GM08714 (cell line): ENCODE results near the gene HOXB5.
A peak's percentile ranks its signal among the peaks of the same experiment; 100 is the strongest.

Experiments
- H3K4me3 ChIP-seq: fragments of 200-500 bp; sonication (Bioruptor generic); 2 replicates; pipeline ENCODE4 v1.5.1; 2014; ENCODE audit warnings: mild to moderate bottlenecking, low read length, inconsistent platforms
- ZNF274 ChIP-seq: IDR thresholded peaks from 2 replicates; pipeline ENCODE4 v1.6.1; 2012; ENCODE audit warnings: mild to moderate bottlenecking, low read depth, low read length

Gene HOXB5

GRCh38 chr17:48596735-48597527 lies 3.4 kb upstream of the HOXB5 start:
- TF ChIP-seq ZNF274 = no peak
- peak overlapping the region; percentile 56; the same call in 1 of the 2 replicates for H3K4me3 ChIP-seq

- TF ChIP-seq ZNF274 = no peak
- H3K4me3 ChIP-seq = no peak overlapping the region; the same call in 1 of the 2 replicates
These were observed 2.6 kb upstream of the HOXB5 start for GRCh38 chr17:48596000-48596734.

- H3K4me3 ChIP-seq = no peak overlapping the region
- TF ChIP-seq ZNF274 = no peak
These were observed 1.9 kb upstream of the HOXB5 start for GRCh38 chr17:48595278-48595999.

- TF ChIP-seq ZNF274 = no peak
- no peak overlapping the region for H3K4me3 ChIP-seq
These were observed 1.1 kb upstream of the HOXB5 start for GRCh38 chr17:48594538-48595277.

GRCh38 chr17:48593840-48594537 lies 410 bp upstream of the HOXB5 start:
- TF ChIP-seq ZNF274 = no peak
- H3K4me3 ChIP-seq = no peak overlapping the region; the same call in 1 of the 2 replicates

- H3K4me3 ChIP-seq = peak overlapping the region; percentile 52; the same call in 1 of the 2 replicates
- no peak for TF ChIP-seq ZNF274
These were observed 1.0 kb downstream of the HOXB5 start for GRCh38 chr17:48592577-48592976.

- TF ChIP-seq ZNF274 = no peak
- no peak overlapping the region for H3K4me3 ChIP-seq
These were observed 1.5 kb downstream of the HOXB5 start for GRCh38 chr17:48592057-48592514.

GRCh38 chr17:48591255-48592056 lies 2.1 kb downstream of the HOXB5 start:
- no peak for TF ChIP-seq ZNF274

GRCh38 chr17:48590607-48591161 lies 2.9 kb downstream of the HOXB5 start:
- no peak overlapping the region for H3K4me3 ChIP-seq
- TF ChIP-seq ZNF274 = no peak

More at GRCh38 chr17:48591255-48592056, 2.1 kb downstream of the HOXB5 start:
- no peak overlapping the region for H3K4me3 ChIP-seq

- TF ChIP-seq ZNF274 = no peak
- H3K4me3 ChIP-seq = peak within 1 kb of the TSS; percentile 8
These were observed 3.6 kb downstream of the HOXB5 start, which contains the start of gene HOXB3 for GRCh38 chr17:48589831-48590606. Gene HOXB3, minus strand, starts transcription at chr17:48590241. Its CDS starts 37,767 bp downstream, at chr17:48552474.

- TF ChIP-seq ZNF274 = no peak
- H3K4me3 ChIP-seq = peak overlapping the region; percentile 8
These were observed 4.3 kb downstream of the HOXB5 start for GRCh38 chr17:48589060-48589830.
